ENCODE measurements around the gene TMEM14A. TPM values are rescaled to one million over a fixed set of nuclear protein-coding genes. Genes with fewer than 3 reads are reported as not detected.
"Not testable (repeated sequence)": the region's sequence is repeated elsewhere in the genome, so short reads cannot be mapped to it uniquely, and the experiment has no call there.

The TMEM14A gene
- total and polyA plus RNA-seq, 2 of the 8 experiments (the other 6 are each of a cell fraction or from before 2014, with no cell fraction given) = 11.1 to 11.2 TPM

DNA sequence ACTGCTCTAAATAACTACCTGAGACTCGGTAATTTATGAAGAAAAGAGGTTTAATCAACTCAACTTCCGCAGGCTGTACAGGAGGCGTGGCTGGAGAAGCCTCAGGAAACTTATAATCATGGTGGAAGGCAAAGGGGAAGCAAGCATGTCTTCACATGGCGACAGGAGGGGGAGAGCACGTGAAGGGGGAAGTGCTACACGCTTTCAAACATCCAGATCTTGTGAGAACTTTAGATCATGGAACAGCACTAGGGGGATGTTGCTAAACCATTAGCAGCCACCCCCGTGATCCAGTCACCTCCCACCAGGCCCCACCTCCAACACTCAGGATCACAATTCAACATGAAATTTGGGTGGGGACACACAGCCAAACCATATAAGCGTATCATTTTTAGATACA is 5.7 kb downstream of the TMEM14A start:
- 83% methylated on average over 8 of the region's 8 CpGs; no CpG with 5 or more reads in 1 of the 2 experiments for WGBS, 2 experiments (ENCODE audit: extremely low coverage in 1 of 2, insufficient coverage in 1 of 2, insufficient read length in 1 of 2, insufficient replicate concordance in 2 of 2, low coverage in 1 of 2, low lambda C conversion rate in 2 of 2, missing lambda C conversion rate in 1 of 2)
- H2BK20ac ChIP-seq (ENCODE audit: low read length); FAIRE-seq; H2BK12ac ChIP-seq (ENCODE audit: low read depth, low read length); H3K14ac ChIP-seq (ENCODE audit: insufficient read length); H3K4me2 ChIP-seq (ENCODE audit: insufficient read depth in 1 of 2, low read depth in 2 of 2, low read length in 2 of 2); H3K27ac ChIP-seq (ENCODE audit: low read depth, low read length); H4K20me1 ChIP-seq (replicated peaks in 1 of 2; ENCODE audit: control insufficient read depth in 1 of 2, insufficient read depth in 2 of 2, low read length in 2 of 2); H2AFZ ChIP-seq (ENCODE audit: low read length); DNase-seq (ENCODE audit: low read depth in 1 of 2, low spot score in 2 of 2); H3K56ac ChIP-seq (replicated peaks; ENCODE audit: insufficient read length, low read depth, low read length); H4K8ac ChIP-seq (ENCODE audit: extremely low read depth, insufficient read depth, low read length); H2BK5ac ChIP-seq (ENCODE audit: low read depth, low read length); H3K18ac ChIP-seq (ENCODE audit: extremely low read depth, low read length); H3K23me2 ChIP-seq (ENCODE audit: low read depth, low read length); H2AK5ac ChIP-seq (ENCODE audit: low read depth, low read length); H3K4me1 ChIP-seq (replicated peaks in 1 of 4; ENCODE audit: control insufficient read depth in 3 of 4, insufficient read depth in 4 of 4, low read length in 3 of 4); H4K91ac ChIP-seq (replicated peaks; ENCODE audit: insufficient read length, low read length); CTCF ChIA-PET (ENCODE audit: partially characterized antibody); H2BK15ac ChIP-seq (ENCODE audit: low read length); H3K4ac ChIP-seq (replicated peaks; ENCODE audit: insufficient read length, low read depth, low read length); H3K23ac ChIP-seq (ENCODE audit: insufficient read length); H3K36me3 ChIP-seq (ENCODE audit: control insufficient read depth in 2 of 4, insufficient read depth in 4 of 4, low read length in 3 of 4); H3K9ac ChIP-seq (replicated peaks in 1 of 4; ENCODE audit: extremely low read depth in 1 of 4, low read depth in 3 of 4, low read length in 3 of 4); H3K4me3 ChIP-seq (ENCODE audit: extremely low read depth in 1 of 4, insufficient read depth in 2 of 4, low read depth in 3 of 4, low read length in 4 of 4); H3K79me2 ChIP-seq (ENCODE audit: control insufficient read depth in 1 of 2, insufficient read depth in 2 of 2, low read length in 2 of 2); H4K5ac ChIP-seq (ENCODE audit: insufficient read length, low read depth, low read length); H2BK120ac ChIP-seq (replicated peaks; ENCODE audit: low read depth, low read length); H3K27me3 ChIP-seq (replicated peaks in 1 of 4; ENCODE audit: control insufficient read depth in 3 of 4, extremely low read depth in 1 of 4, insufficient read depth in 3 of 4, low read length in 3 of 4); H3K79me1 ChIP-seq (ENCODE audit: low read depth, low read length); H3K9me3 ChIP-seq (ENCODE audit: insufficient read depth in 2 of 2, low read depth in 1 of 2, low read length in 1 of 2): not testable (repeated sequence)
- POLR2A ChIA-PET (ENCODE audit: partially characterized antibody) = interaction anchor here (2.0 kb wide), 1 partner anchor 12 kb away, joined by 5 read pairs; no protein-coding TSS in a partner anchor
